ENCODE measurements around the gene SMAD6. TPM values are rescaled to one million over a fixed set of nuclear protein-coding genes. Genes with fewer than 3 reads are reported as not detected.
A peak's percentile ranks its signal among the peaks of the same experiment; 100 is the strongest.

The SMAD6 gene
- total and polyA plus RNA-seq, 2 of the 4 experiments (the other 2 are of a cell fraction), result 4.8 to 8.5 TPM

DNA sequence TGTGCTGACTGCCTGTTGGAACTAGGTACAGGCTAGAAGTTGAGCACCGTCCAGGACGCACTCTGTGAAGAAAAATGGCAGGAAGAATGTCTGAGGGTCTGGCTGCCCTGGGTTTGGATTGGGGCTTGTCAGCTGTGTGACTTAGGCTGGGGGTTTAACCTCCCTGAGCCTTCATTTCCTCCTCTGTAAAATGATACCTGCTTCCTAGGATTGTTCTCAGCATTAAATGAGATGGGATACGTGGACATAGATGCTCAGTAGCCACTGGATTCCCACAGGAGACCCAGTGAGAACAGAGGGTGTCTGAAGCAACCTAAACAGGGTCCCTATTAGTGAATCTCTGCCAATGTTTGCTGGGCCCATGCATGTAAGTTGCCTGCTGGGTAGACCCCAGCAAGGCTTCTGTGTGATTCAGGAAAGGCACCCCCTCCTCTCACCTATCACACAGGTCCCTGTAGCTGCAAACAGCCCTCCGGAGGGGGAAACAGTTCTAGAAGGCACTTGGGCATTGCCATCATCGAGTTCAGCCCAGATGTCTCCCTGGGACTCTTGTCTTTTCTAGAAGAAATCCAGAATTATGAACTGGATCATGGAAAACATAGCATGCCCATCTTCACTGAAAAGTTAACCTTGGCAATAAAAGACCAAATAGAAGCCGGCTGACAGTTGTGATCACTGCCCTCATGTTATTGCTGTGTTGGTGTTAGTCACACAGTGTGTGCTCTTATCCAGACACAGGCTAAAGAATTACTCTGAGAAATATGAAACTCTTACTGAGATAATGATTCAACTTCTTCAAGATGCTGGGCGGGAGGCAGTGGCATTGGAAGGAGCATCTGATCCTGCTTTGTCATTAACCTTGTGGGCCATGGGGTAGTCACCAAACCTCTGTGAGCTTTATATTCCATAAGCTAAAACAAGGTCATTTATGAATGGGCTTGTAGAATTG, 64.5 kb downstream of the SMAD6 start:
- H3K36me3 ChIP-seq (ENCODE audit: control insufficient read depth, insufficient read depth, low read length), result 0 out of 2 replicates have a peak, but pooled peaks cover 2% of the 10 kb centered on the region
- peak overlapping the region; percentile 68 for H3K18ac ChIP-seq (ENCODE audit: low read depth, low read length)
- no peaks in the 10 kb centered on the region for H3K9me3 ChIP-seq (ENCODE audit: control insufficient read depth, insufficient read depth, low read length)
- H2AK9ac ChIP-seq (replicated peaks; ENCODE audit: low read depth, low read length, poor library complexity), result peak overlapping the region; percentile 20
- H4K5ac ChIP-seq (ENCODE audit: low read depth, low read length), result no peak overlapping the region
- CTCF ChIA-PET, result no interaction called here
- H4K8ac ChIP-seq (ENCODE audit: low read depth in 2 of 2, low read length in 2 of 2), result peak overlapping the region; percentile 4 to 42; a peak in 2 of 4 replicates
- dilution Hi-C loops (cut with HindIII; ENCODE audit: low sequenced_read_pairs, unreplicated experiment), result no loop called here
- TF ChIP-seq BHLHE40 (IDR thresholded peaks at IDR 0.05; ENCODE audit: low read depth, low read length) (0 out of 2 replicates have a peak, but pooled peaks have one; percentile 15), RAD21 (IDR thresholded peaks at IDR 0.05; ENCODE audit: low read length) (0 out of 2 replicates have a peak, but pooled peaks have one; percentile 14), MXI1 (IDR thresholded peaks at IDR 0.05; ENCODE audit: borderline replicate concordance, low read depth, low read length) (peak; percentile 60; the same call in 1 of the 2 replicates), MAZ (IDR thresholded peaks at IDR 0.05; ENCODE audit: borderline replicate concordance, low read depth, low read length) (no peak), RCOR1 (IDR thresholded peaks at IDR 0.05; ENCODE audit: insufficient replicate concordance, low read length) (no peak), SMC3 (IDR thresholded peaks at IDR 0.05; ENCODE audit: low read depth, low read length) (0 out of 2 replicates have a peak, but pooled peaks have one; percentile 5), CEBPB (IDR thresholded peaks at IDR 0.05; ENCODE audit: low read depth, low read length) (0 out of 2 replicates have a peak, but pooled peaks have one; percentile 8), CTCF (conservative IDR thresholded peaks at IDR 0.05; ENCODE audit: low read depth, low read length) (no peak), FOS (IDR thresholded peaks at IDR 0.05; ENCODE audit: low read depth, low read length) (peak; percentile 62; the same call in 1 of the 2 replicates)
- no peak overlapping the region for H3K4me3 ChIP-seq (ENCODE audit: insufficient read depth, low read depth, low read length)
- peaks cover 15 to 88% of the 10 kb centered on the region in 2 experiments for H3K79me1 ChIP-seq (ENCODE audit: low read depth in 1 of 2, low read length in 2 of 2)
- ATAC-seq (ENCODE audit: low read depth), result peak; percentile 66
- H3K9ac ChIP-seq (ENCODE audit: low read depth, low read length), result no peak overlapping the region
- peak overlapping the region; percentile 35 for H3K4me2 ChIP-seq (ENCODE audit: low read depth, low read length)
- H3K14ac ChIP-seq (replicated peaks; ENCODE audit: low read depth, low read length), result peak overlapping the region; percentile 66
- no peak overlapping the region for H3K56ac ChIP-seq (ENCODE audit: extremely low read depth, insufficient read depth, low read length)
- intact Hi-C loops (cut with micrococcal nuclease), result no loop called here
- H2AK5ac ChIP-seq (ENCODE audit: low read depth, low read length), result peak overlapping the region; percentile 47
- peak; percentile 84 for DNase-seq
- H2BK5ac ChIP-seq (ENCODE audit: low read depth, low read length, poor library complexity, severe bottlenecking), result peak overlapping the region; percentile 18
- no CpG with 5 or more reads among the region's 7 CpGs for WGBS, 2 experiments (ENCODE audit: extremely low coverage in 2 of 2, insufficient read length in 1 of 2)
- H4K91ac ChIP-seq (ENCODE audit: insufficient read depth, low read depth, low read length), result peak overlapping the region; percentile 50
- H2BK120ac ChIP-seq (ENCODE audit: low read depth, low read length), result peak overlapping the region; percentile 68
- peak overlapping the region; percentile 55 for H3K4ac ChIP-seq (ENCODE audit: low read depth, low read length)
- H3K27me3 ChIP-seq (ENCODE audit: control insufficient read depth, insufficient read depth, low read length), result no peaks in the 10 kb centered on the region
- H3K4me1 ChIP-seq (ENCODE audit: control insufficient read depth, insufficient read depth, low read length), result peaks cover 61% of the 10 kb centered on the region
- POLR2A ChIA-PET (ENCODE audit: unreplicated experiment), result no interaction called here
- H2BK15ac ChIP-seq (ENCODE audit: low read depth, low read length), result peak overlapping the region; percentile 42; the same call in 2 of the 3 replicates
- BruUV-seq (replicated peaks), result no TSS peak
- H3K23ac ChIP-seq (ENCODE audit: low read depth, low read length), result peak overlapping the region; percentile 54
- in situ Hi-C loops (cut with MboI; ENCODE audit: low sequenced_read_pairs), result loop anchor here (5.0 kb wide), 1 partner anchor 149 kb away; no protein-coding TSS in a partner anchor
- peak overlapping the region; percentile 38 for H2AFZ ChIP-seq (replicated peaks; ENCODE audit: low read length, poor library complexity)
- peaks cover 15% of the 10 kb centered on the region for H4K20me1 ChIP-seq (ENCODE audit: insufficient read depth, low read length)
- H3K9me1 ChIP-seq (ENCODE audit: insufficient read depth, low read length), result peaks cover 51% of the 10 kb centered on the region
- peak overlapping the region; percentile 28 for H3K27ac ChIP-seq (ENCODE audit: insufficient read depth, low read length)
- peak overlapping the region; percentile 62 for H2BK20ac ChIP-seq (ENCODE audit: low read depth, low read length)

Data from IMR-90 (cell line).